H1 (cell line): ENCODE measurements around the gene C15orf61. TPM values are rescaled to one million over a fixed set of nuclear protein-coding genes. Genes with fewer than 3 reads are reported as not detected.

ENCODE experiments used
- CBX8 ChIP-seq: fragments of 300-800, 300-1000 bp; sonication (generic); IDR thresholded peaks from 2 replicates; pipeline ENCODE4 v1.7.1; 2016; ENCODE audit warnings: low read depth, low read length, borderline replicate concordance
- CTCF ChIP-seq, 3 experiments: IDR thresholded peaks; 1 replicate in 2 of 3; 2 replicates in 1 of 3; pipeline versions ENCODE4 v1.5.1 to v1.6.1; 2011; ENCODE audit warnings: low read length in 3 of 3, mild to moderate bottlenecking in 3 of 3, inconsistent platforms in 2 of 3, low read depth in 1 of 3, moderate library complexity in 1 of 3; ENCODE audit not compliant: insufficient read depth in 1 of 3; ENCODE audit errors: control extremely low read depth in 1 of 3
- RFX5 ChIP-seq: IDR thresholded peaks from 2 replicates; pipeline ENCODE4 v1.6.1; 2011; ENCODE audit warnings: low read depth, low read length, improper control_type of control experiment, borderline replicate concordance
- polyA plus RNA-seq, 7 experiments: library from polyadenylated mRNA; depleted of rRNA in 3 of 7; stranded (reverse) in 5 of 7; unstranded in 2 of 7; fragments of >200 nt in 5 of 7; fragments of 200-250 nt in 2 of 7; gene quantifications; 1 replicate in 5 of 7; 2 replicates in 1 of 7; 4 replicates in 1 of 7; pipeline versions ENCODE4 v1.2.1 to v1.2.3, GENCODE V29; 2011 to 2013; ENCODE audit warnings: missing spikeins in 2 of 7, mixed read lengths in 2 of 7
- total RNA-seq: library from RNA; stranded (reverse); fragmentation: NEBNext Ultra II Directional; extraction: Animal tissue kit (Norgen Biotek cat#: 25700); gene quantifications from 2 replicates; pipeline ENCODE4 v1.2.1, GENCODE V29; 2021

C15orf61 gene
- total and polyA plus RNA-seq, 2 of the 8 experiments (the other 6 are each of a cell fraction or from before 2014, with no cell fraction given), result 1.7 to 2.0 TPM

DNA sequence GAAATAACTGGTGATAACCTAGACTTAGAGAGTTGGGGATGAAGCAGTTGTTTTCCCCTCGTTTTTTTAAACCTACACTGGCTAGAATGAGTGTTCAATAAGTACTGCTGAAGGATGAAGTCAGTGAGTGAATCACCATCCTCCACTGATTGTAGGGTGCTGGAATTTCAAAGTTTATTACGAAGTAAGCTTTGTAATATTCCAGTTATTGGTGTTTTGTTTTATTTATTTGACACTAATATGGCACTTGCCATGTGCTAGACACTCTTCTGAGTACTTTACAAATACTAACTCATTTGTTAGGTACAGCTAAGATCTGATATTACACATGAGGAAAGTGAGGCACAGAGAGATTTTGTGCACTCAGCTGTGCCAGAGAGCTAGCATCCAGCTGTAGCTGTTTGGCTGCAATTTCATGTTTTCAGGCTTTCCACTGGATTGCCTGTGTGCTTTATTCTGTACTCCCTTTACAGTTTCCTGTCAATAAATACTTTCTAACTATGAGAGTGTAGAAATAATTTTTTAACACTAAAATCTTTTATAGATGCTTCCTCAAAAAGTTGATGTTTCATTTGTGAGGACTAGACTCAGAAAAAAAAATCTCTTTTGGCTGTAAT lies 27.4 kb downstream of the C15orf61 start (continued):
- TF ChIP-seq CTCF (IDR thresholded peaks at IDR 0.05; ENCODE audit: control extremely low read depth in 1 of 3, insufficient read depth in 1 of 3, low read depth in 1 of 3, low read length in 3 of 3) (no peak), RFX5 (no peak), CBX8 (no peak)
- TF ChIP-seq, all 59 proteins: peak for 0
